Stimulated activated CD4-positive, alpha-beta T cell treated with anti-CD3 and anti-CD28 coated beads, Interleukin-12 subunit alpha, Interleukin-12 subunit beta, amount 100 ng/mL, for 24 hours (primary cell): Measurements from ENCODE around the gene LZTS2.

Experiments used
- DNase-seq, 2 experiments: peaks; one replicate each; pipeline ENCODE4 v3.0.0-alpha.2; 2020; ENCODE audit warnings: low read depth in 2 of 2

LZTS2 gene

GRCh38 chr10:100998991-100999741 is 442 bp upstream of the LZTS2 start:
- DNase-seq, result peak; percentile 62

GRCh38 chr10:101000127-101000914 is 713 bp downstream of the LZTS2 start:
- no peak for DNase-seq

GRCh38 chr10:101000915-101001658 is 1.5 kb downstream of the LZTS2 start:
- DNase-seq, result no peak

- no peak for DNase-seq
These were observed 2.0 kb downstream of the LZTS2 start for GRCh38 chr10:101001659-101002035.

- no peak for DNase-seq
These were observed 2.8 kb downstream of the LZTS2 start for GRCh38 chr10:101002456-101002855.

GRCh38 chr10:101003639-101004206 is 4.1 kb downstream of the LZTS2 start:
- no peak for DNase-seq

- DNase-seq, result no peak
These were observed 5.8 kb downstream of the LZTS2 start for GRCh38 chr10:101005361-101005760.

GRCh38 chr10:101005869-101006567 is 6.4 kb downstream of the LZTS2 start:
- no peak for DNase-seq

GRCh38 chr10:101006593-101007098 is 7.0 kb downstream of the LZTS2 start:
- DNase-seq, result no peak

- no peak for DNase-seq
These were observed 7.6 kb downstream of the LZTS2 start for GRCh38 chr10:101007099-101007711.

- DNase-seq, result no peak
These were observed 8.6 kb downstream of the LZTS2 start for GRCh38 chr10:101007915-101008822.

- no peak for DNase-seq
These were observed 9.3 kb downstream of the LZTS2 start for GRCh38 chr10:101008823-101009423.

GRCh38 chr10:101010329-101010728 is 10.7 kb downstream of the LZTS2 start:
- DNase-seq, result no peak

- DNase-seq, result no peak
These were observed 12.2 kb downstream of the LZTS2 start for GRCh38 chr10:101011517-101012423.

- peak; percentile 48 to 81 for DNase-seq
These were observed 13.1 kb downstream of the LZTS2 start for GRCh38 chr10:101012525-101013364.

GRCh38 chr10:101013365-101013825 is 13.8 kb downstream of the LZTS2 start:
- no peak for DNase-seq

GRCh38 chr10:101014230-101014884 is 14.7 kb downstream of the LZTS2 start:
- DNase-seq, result peak; percentile 40 to 85
